HUES64 (cell line): Measurements from ENCODE around the gene CPA4.

Experiments used
- H3K27ac ChIP-seq: 2 replicates; pipeline ENCODE4 v1.7.0; 2013; ENCODE audit warnings: low read depth, low read length, inconsistent platforms
- H3K27me3 ChIP-seq: 2 replicates; pipeline ENCODE4 v1.6.1; 2013; ENCODE audit warnings: mild to moderate bottlenecking, low read length; ENCODE audit not compliant: insufficient read depth
- H3K36me3 ChIP-seq: 2 replicates; pipeline ENCODE4 v1.6.1; 2013; ENCODE audit warnings: mild to moderate bottlenecking, low read length; ENCODE audit not compliant: insufficient read depth
- H3K4me1 ChIP-seq: 2 replicates; pipeline ENCODE4 v1.6.1; 2013; ENCODE audit warnings: mild to moderate bottlenecking, low read length, moderate library complexity; ENCODE audit not compliant: insufficient read depth
- H3K4me3 ChIP-seq: 2 replicates; pipeline ENCODE4 v1.5.1; 2013; ENCODE audit warnings: mild to moderate bottlenecking, low read length, moderate library complexity
- H3K9ac ChIP-seq: 2 replicates; pipeline ENCODE4 v1.6.1; 2013; ENCODE audit warnings: mild to moderate bottlenecking, low read depth, low read length
- H3K9me3 ChIP-seq: 2 replicates; pipeline ENCODE4 v1.6.1; 2013; ENCODE audit warnings: low read depth, low read length; ENCODE audit not compliant: insufficient read depth
- WGBS: fragments of 150-250, 120-280 bp; methylation state at CpG from one replicate; pipeline ENCODE4 v1.1.7; 2013; ENCODE audit warnings: missing lambda C conversion rate; 5-methylcytosine and 5-hydroxymethylcytosine counted together

CPA4 gene

GRCh38 chr7:130293521-130293920 lies 560 bp downstream of the CPA4 start:
- Histone ChIP-seq H3K4me3 (no peak overlapping the region), H3K27me3 (no peaks in the 10 kb centered on the region), H3K36me3 (no peaks in the 10 kb centered on the region), H3K9ac (no peak overlapping the region), H3K4me1 (no peaks in the 10 kb centered on the region), H3K27ac (no peak overlapping the region), H3K9me3 (no peaks in the 10 kb centered on the region)
- WGBS: 90% methylated on average over 8 of the region's 8 CpGs

GRCh38 chr7:130294314-130294713 lies 1.4 kb downstream of the CPA4 start:
- 94% methylated on average over 5 of the region's 5 CpGs for WGBS
- Histone ChIP-seq H3K9ac (no peak overlapping the region), H3K36me3 (no peaks in the 10 kb centered on the region), H3K4me1 (no peaks in the 10 kb centered on the region), H3K27ac (no peak overlapping the region), H3K9me3 (no peaks in the 10 kb centered on the region), H3K27me3 (no peaks in the 10 kb centered on the region), H3K4me3 (no peak overlapping the region)

- no peaks in the 10 kb centered on the region for H3K27me3 ChIP-seq
- H3K4me3 ChIP-seq: no peak overlapping the region
- H3K27ac ChIP-seq: no peak overlapping the region
- no peaks in the 10 kb centered on the region for H3K4me1 ChIP-seq
- no peaks in the 10 kb centered on the region for H3K36me3 ChIP-seq
- H3K9ac ChIP-seq: no peak overlapping the region
- no peaks in the 10 kb centered on the region for H3K9me3 ChIP-seq
- WGBS: 94% methylated on average over 10 of the region's 13 CpGs
Observed at GRCh38 chr7:130296221-130296951, 3.4 kb downstream of the CPA4 start.

- Histone ChIP-seq H3K27ac (no peak overlapping the region), H3K4me1 (no peaks in the 10 kb centered on the region), H3K36me3 (no peaks in the 10 kb centered on the region), H3K9me3 (no peaks in the 10 kb centered on the region), H3K9ac (no peak overlapping the region), H3K4me3 (no peak overlapping the region), H3K27me3 (no peaks in the 10 kb centered on the region)
- 89% methylated on average over 20 of the region's 20 CpGs for WGBS
Observed at GRCh38 chr7:130297628-130298543, 4.9 kb downstream of the CPA4 start.

GRCh38 chr7:130298544-130299326 lies 5.8 kb downstream of the CPA4 start:
- Histone ChIP-seq H3K27ac (no peak overlapping the region), H3K9me3 (no peaks in the 10 kb centered on the region), H3K4me1 (no peaks in the 10 kb centered on the region), H3K27me3 (no peaks in the 10 kb centered on the region), H3K9ac (no peak overlapping the region), H3K36me3 (no peaks in the 10 kb centered on the region), H3K4me3 (no peak overlapping the region)
- 93% methylated on average over 5 of the region's 5 CpGs for WGBS

GRCh38 chr7:130299866-130300265 lies 6.9 kb downstream of the CPA4 start:
- Histone ChIP-seq H3K27me3 (no peaks in the 10 kb centered on the region), H3K4me1 (no peaks in the 10 kb centered on the region), H3K36me3 (no peaks in the 10 kb centered on the region), H3K9ac (no peak overlapping the region), H3K27ac (no peak overlapping the region), H3K4me3 (no peak overlapping the region), H3K9me3 (no peaks in the 10 kb centered on the region)
- WGBS: 94% methylated on average over 7 of the region's 7 CpGs

GRCh38 chr7:130301501-130302020 lies 8.6 kb downstream of the CPA4 start:
- no peak overlapping the region for H3K9ac ChIP-seq
- H3K36me3 ChIP-seq: no peaks in the 10 kb centered on the region
- H3K4me3 ChIP-seq: no peak overlapping the region
- WGBS: 87% methylated on average over 8 of the region's 8 CpGs
- no peaks in the 10 kb centered on the region for H3K27me3 ChIP-seq
- no peak overlapping the region for H3K27ac ChIP-seq
- no peaks in the 10 kb centered on the region for H3K4me1 ChIP-seq
- H3K9me3 ChIP-seq: no peaks in the 10 kb centered on the region

GRCh38 chr7:130302649-130303048 lies 9.7 kb downstream of the CPA4 start:
- Histone ChIP-seq H3K4me1 (no peaks in the 10 kb centered on the region), H3K27ac (no peak overlapping the region), H3K9ac (no peak overlapping the region), H3K27me3 (no peaks in the 10 kb centered on the region), H3K4me3 (no peak overlapping the region), H3K9me3 (no peaks in the 10 kb centered on the region), H3K36me3 (no peaks in the 10 kb centered on the region)

- 100% methylated on average over 2 of the region's 2 CpGs for WGBS
- no peaks in the 10 kb centered on the region for H3K4me1 ChIP-seq
- H3K4me3 ChIP-seq: no peak overlapping the region
- no peaks in the 10 kb centered on the region for H3K27me3 ChIP-seq
- H3K27ac ChIP-seq: no peak overlapping the region
- H3K9ac ChIP-seq: no peak overlapping the region
- H3K36me3 ChIP-seq: no peaks in the 10 kb centered on the region
- no peaks in the 10 kb centered on the region for H3K9me3 ChIP-seq
Observed at GRCh38 chr7:130303127-130303526, 10.2 kb downstream of the CPA4 start.

GRCh38 chr7:130303551-130303950 lies 10.6 kb downstream of the CPA4 start:
- WGBS: 88% methylated on average over 5 of the region's 5 CpGs
- H3K27ac ChIP-seq: no peak overlapping the region
- H3K4me1 ChIP-seq: no peaks in the 10 kb centered on the region
- H3K9ac ChIP-seq: no peak overlapping the region
- H3K4me3 ChIP-seq: no peak overlapping the region
- H3K9me3 ChIP-seq: no peaks in the 10 kb centered on the region
- H3K27me3 ChIP-seq: no peaks in the 10 kb centered on the region
- no peaks in the 10 kb centered on the region for H3K36me3 ChIP-seq

- no peaks in the 10 kb centered on the region for H3K27me3 ChIP-seq
- H3K4me1 ChIP-seq: no peaks in the 10 kb centered on the region
- WGBS: 95% methylated on average over 5 of the region's 5 CpGs
- H3K27ac ChIP-seq: no peak overlapping the region
- no peaks in the 10 kb centered on the region for H3K9me3 ChIP-seq
- H3K36me3 ChIP-seq: no peaks in the 10 kb centered on the region
- no peak overlapping the region for H3K4me3 ChIP-seq
- H3K9ac ChIP-seq: no peak overlapping the region
Observed at GRCh38 chr7:130303982-130304381, 11.0 kb downstream of the CPA4 start.
